Panc1 (cell line): ENCODE data around the gene MYO1A. TPM values are rescaled to one million over a fixed set of nuclear protein-coding genes. Genes with fewer than 3 reads are reported as not detected.

Experiments
- ATAC-seq: fragments of 200-7000 bp; cut with Tn5 transposase; 2 replicates; pipeline ENCODE4 v1.9.1; 2020; ENCODE audit warnings: mild to moderate bottlenecking, moderate library complexity
- BruUV-seq: library from RNA; stranded (reverse); fragments of 400-500 nt; replicated peaks from 2 replicates; lab custom pipeline; 2021; lab: Mats Ljungman, UMichigan
- CTCF ChIA-PET: fragments of 300-600 bp; sonication (Branson Sonifier 250); formaldehyde crosslinking; loops from one replicate; lab custom pipeline; 2022; ENCODE audit warnings: antibody characterized with exemption; lab: Charles Lee
- POLR2A ChIA-PET: fragments of 300-600 bp; sonication (Branson Sonifier 250); formaldehyde crosslinking; loops from one replicate; lab custom pipeline; 2022; ENCODE audit warnings: antibody characterized with exemption; lab: Charles Lee
- DNase-seq: peaks from one replicate; pipeline ENCODE4 v3.0.0-alpha.2; 2010; ENCODE audit warnings: low read depth, low spot score
- H3K27ac ChIP-seq: 2 replicates; pipeline ENCODE4 v1.5.1; 2011; ENCODE audit warnings: mild to moderate bottlenecking, low read length, inconsistent platforms
- H3K27me3 ChIP-seq: fragments of 200-500 bp; sonication (Bioruptor generic); 2 replicates; pipeline ENCODE4 v1.6.0; 2014; ENCODE audit warnings: low read length, inconsistent platforms; ENCODE audit not compliant: control insufficient read depth, insufficient read depth
- H3K36me3 ChIP-seq: fragments of 200-500 bp; sonication (Bioruptor generic); 2 replicates; pipeline ENCODE4 v1.5.1; 2014; ENCODE audit warnings: inconsistent platforms, mild to moderate bottlenecking, low read length, moderate library complexity; ENCODE audit not compliant: control insufficient read depth, insufficient read depth
- H3K4me1 ChIP-seq: 2 replicates; pipeline ENCODE4 v1.5.1; 2011; ENCODE audit warnings: inconsistent platforms, mild to moderate bottlenecking, low read length, moderate library complexity; ENCODE audit not compliant: control insufficient read depth, insufficient read depth
- H3K4me3 ChIP-seq, 2 experiments: 2 replicates each; pipeline ENCODE4 v1.5.1; 2011 to 2012; ENCODE audit warnings: low read depth in 2 of 2, low read length in 2 of 2, mild to moderate bottlenecking in 2 of 2, inconsistent platforms in 1 of 2, moderate library complexity in 1 of 2
- H3K9me3 ChIP-seq: fragments of 200-500 bp; sonication (Bioruptor generic); 2 replicates; pipeline ENCODE4 v1.5.1; 2014; ENCODE audit warnings: low read depth, mild to moderate bottlenecking, inconsistent platforms, low read length, moderate library complexity; ENCODE audit not compliant: control insufficient read depth, insufficient read depth
- POLR2AphosphoS5 ChIP-seq: IDR thresholded peaks from 2 replicates; pipeline ENCODE4 v1.6.1; 2012; ENCODE audit warnings: mild to moderate bottlenecking, low read depth, low read length, moderate library complexity
- SIN3A ChIP-seq: IDR thresholded peaks from 2 replicates; pipeline ENCODE4 v1.6.1; 2012; ENCODE audit warnings: low read depth, mild to moderate bottlenecking, low read length, moderate library complexity, borderline replicate concordance; ENCODE audit not compliant: insufficient read depth
- TCF7L2 ChIP-seq: IDR thresholded peaks from 2 replicates; pipeline ENCODE4 v1.6.1; 2011; ENCODE audit warnings: mild to moderate bottlenecking, low read depth, low read length, inconsistent platforms
- in situ Hi-C: cut with HindIII; loops from 2 replicates; pipeline ENCODE4 v1.10.0; 2016; ENCODE audit warnings: low sequenced_read_pairs, low pct_unique_long_range_greater_than_20kb
- intact Hi-C: fragments of 100-400 bp; cut with micrococcal nuclease; formaldehyde crosslinking; loops from one replicate; pipeline ENCODE4 v1.10.0; 2022; ENCODE audit not compliant: unreplicated experiment
- total RNA-seq: library from RNA; stranded (reverse); gene quantifications from one replicate; pipeline ENCODE4 v1.2.1, GENCODE V29; 2021; ENCODE audit not compliant: unreplicated experiment
- TF ChIP-seq, protein P1 (sequence below), 2 experiments: IDR thresholded peaks; 2 replicates each; pipeline ENCODE4 v1.6.1; 2011 to 2012; ENCODE audit warnings: low read depth in 2 of 2, control low read depth in 1 of 2, low read length in 1 of 2, mild to moderate bottlenecking in 1 of 2, moderate library complexity in 1 of 2; ENCODE audit not compliant: insufficient read depth in 1 of 2
- TF ChIP-seq, protein P2 (sequence below): fragments of 450-650 bp; IDR thresholded peaks from 2 replicates; pipeline ENCODE4 v1.5.1; 2017; ENCODE audit warnings: mild to moderate bottlenecking

The MYO1A gene
- total RNA-seq, 1 experiment from 2014 or later = not detected

DNA sequence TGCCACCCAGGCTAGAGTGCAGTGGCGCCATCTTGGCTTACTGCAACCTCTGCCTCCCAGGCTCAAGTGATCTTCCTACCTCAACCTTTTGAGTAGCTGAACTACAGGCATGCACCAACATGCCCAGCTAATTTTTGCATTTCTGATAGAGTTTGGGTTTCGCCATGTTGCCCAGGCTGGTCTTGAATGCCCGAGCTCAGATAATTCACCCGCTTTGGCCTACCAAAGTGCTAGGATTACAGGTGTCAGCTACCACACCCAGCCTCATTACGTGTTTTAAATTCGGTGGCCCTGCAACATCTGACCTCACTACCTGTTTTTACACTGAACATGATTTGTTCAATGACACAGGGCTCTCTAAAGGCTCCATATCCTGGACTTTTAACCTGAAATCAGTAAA is 69.7 kb downstream of the MYO1A start:
- TF ChIP-seq, protein P1, sequence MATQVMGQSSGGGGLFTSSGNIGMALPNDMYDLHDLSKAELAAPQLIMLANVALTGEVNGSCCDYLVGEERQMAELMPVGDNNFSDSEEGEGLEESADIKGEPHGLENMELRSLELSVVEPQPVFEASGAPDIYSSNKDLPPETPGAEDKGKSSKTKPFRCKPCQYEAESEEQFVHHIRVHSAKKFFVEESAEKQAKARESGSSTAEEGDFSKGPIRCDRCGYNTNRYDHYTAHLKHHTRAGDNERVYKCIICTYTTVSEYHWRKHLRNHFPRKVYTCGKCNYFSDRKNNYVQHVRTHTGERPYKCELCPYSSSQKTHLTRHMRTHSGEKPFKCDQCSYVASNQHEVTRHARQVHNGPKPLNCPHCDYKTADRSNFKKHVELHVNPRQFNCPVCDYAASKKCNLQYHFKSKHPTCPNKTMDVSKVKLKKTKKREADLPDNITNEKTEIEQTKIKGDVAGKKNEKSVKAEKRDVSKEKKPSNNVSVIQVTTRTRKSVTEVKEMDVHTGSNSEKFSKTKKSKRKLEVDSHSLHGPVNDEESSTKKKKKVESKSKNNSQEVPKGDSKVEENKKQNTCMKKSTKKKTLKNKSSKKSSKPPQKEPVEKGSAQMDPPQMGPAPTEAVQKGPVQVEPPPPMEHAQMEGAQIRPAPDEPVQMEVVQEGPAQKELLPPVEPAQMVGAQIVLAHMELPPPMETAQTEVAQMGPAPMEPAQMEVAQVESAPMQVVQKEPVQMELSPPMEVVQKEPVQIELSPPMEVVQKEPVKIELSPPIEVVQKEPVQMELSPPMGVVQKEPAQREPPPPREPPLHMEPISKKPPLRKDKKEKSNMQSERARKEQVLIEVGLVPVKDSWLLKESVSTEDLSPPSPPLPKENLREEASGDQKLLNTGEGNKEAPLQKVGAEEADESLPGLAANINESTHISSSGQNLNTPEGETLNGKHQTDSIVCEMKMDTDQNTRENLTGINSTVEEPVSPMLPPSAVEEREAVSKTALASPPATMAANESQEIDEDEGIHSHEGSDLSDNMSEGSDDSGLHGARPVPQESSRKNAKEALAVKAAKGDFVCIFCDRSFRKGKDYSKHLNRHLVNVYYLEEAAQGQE (IDR thresholded peaks at IDR 0.05; ENCODE audit: insufficient read depth in 1 of 2, low read depth in 2 of 2, low read length in 1 of 2) = no peak
- TF ChIP-seq, protein P2, sequence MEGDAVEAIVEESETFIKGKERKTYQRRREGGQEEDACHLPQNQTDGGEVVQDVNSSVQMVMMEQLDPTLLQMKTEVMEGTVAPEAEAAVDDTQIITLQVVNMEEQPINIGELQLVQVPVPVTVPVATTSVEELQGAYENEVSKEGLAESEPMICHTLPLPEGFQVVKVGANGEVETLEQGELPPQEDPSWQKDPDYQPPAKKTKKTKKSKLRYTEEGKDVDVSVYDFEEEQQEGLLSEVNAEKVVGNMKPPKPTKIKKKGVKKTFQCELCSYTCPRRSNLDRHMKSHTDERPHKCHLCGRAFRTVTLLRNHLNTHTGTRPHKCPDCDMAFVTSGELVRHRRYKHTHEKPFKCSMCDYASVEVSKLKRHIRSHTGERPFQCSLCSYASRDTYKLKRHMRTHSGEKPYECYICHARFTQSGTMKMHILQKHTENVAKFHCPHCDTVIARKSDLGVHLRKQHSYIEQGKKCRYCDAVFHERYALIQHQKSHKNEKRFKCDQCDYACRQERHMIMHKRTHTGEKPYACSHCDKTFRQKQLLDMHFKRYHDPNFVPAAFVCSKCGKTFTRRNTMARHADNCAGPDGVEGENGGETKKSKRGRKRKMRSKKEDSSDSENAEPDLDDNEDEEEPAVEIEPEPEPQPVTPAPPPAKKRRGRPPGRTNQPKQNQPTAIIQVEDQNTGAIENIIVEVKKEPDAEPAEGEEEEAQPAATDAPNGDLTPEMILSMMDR = no peak
- no peak for TF ChIP-seq POLR2AphosphoS5
- Histone ChIP-seq H3K4me3 (no peak overlapping the region), H3K4me1 (no peaks in the 10 kb centered on the region), H3K9me3 (no peaks in the 10 kb centered on the region), H3K36me3 (no peaks in the 10 kb centered on the region), H3K27me3 (no peaks in the 10 kb centered on the region), H3K27ac (no peak overlapping the region)
- no TSS peak for BruUV-seq
- DNase-seq = no peak
- CTCF ChIA-PET = no interaction called here
- no peak for ATAC-seq
- POLR2A ChIA-PET = no interaction called here
- intact Hi-C loops (no loop called here), in situ Hi-C loops (no loop called here)

DNA sequence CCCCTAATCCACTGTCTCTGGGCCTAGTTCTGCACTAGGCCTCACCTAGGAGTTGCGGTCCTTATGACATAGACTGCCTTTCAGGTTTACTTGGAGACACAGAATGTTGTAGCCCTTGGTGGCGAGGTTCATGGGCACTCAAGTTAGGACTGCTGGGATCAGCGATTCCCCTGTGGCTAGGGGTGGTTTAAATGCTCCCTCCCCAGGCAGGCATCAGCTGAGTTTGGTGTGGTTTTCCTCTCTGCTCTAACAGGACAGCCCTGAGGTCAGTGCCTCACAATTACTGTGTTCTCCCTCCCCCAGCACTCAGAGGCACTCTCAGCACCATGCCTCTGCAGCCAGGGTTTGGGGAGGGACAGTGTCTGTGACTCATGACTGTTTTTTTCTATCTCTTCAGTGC is 70.3 kb downstream of the MYO1A start:
- no peak for ATAC-seq

More for the DNA sequence above, 70.3 kb downstream of the MYO1A start:
- intact Hi-C loops (no loop called here), in situ Hi-C loops (no loop called here)
- no TSS peak for BruUV-seq
- Histone ChIP-seq H3K27ac (no peak overlapping the region), H3K27me3 (no peaks in the 10 kb centered on the region), H3K36me3 (no peaks in the 10 kb centered on the region), H3K9me3 (no peaks in the 10 kb centered on the region), H3K4me1 (no peaks in the 10 kb centered on the region), H3K4me3 (no peak overlapping the region)
- TF ChIP-seq, protein P2 = no peak
- TF ChIP-seq, protein P1 (IDR thresholded peaks at IDR 0.05; ENCODE audit: insufficient read depth in 1 of 2, low read depth in 2 of 2, low read length in 1 of 2) = no peak
- TF ChIP-seq POLR2AphosphoS5 (no peak), SIN3A (no peak), TCF7L2 (no peak)
- POLR2A ChIA-PET = no interaction called here
- CTCF ChIA-PET = no interaction called here
- no peak for DNase-seq

Other genes with a start within 250 kb of the MYO1A start
- gene SDR9C7, start 115.7 kb downstream of the MYO1A start, total RNA-seq = not detected
- gene RDH16, start 92.5 kb downstream of the MYO1A start, total RNA-seq = 0.08 TPM
- gene ZBTB39, start 43.6 kb downstream of the MYO1A start, total RNA-seq = 5.8 TPM
- not detected for gene TAC3, start 33.6 kb downstream of the MYO1A start, total RNA-seq
- 46.9 TPM for gene NEMP1, start 28.7 kb upstream of the MYO1A start, total RNA-seq
- 13.9 TPM for gene NAB2, start 39.0 kb upstream of the MYO1A start, total RNA-seq
- gene STAT6, start 61.2 kb upstream of the MYO1A start, total RNA-seq = 52.3 TPM
- gene LRP1, start 78.4 kb upstream of the MYO1A start, total RNA-seq = 9.0 TPM
- gene LRP1-AS, start 97.5 kb upstream of the MYO1A start, total RNA-seq = not detected
- gene NXPH4, start 166.7 kb upstream of the MYO1A start, total RNA-seq = 2.1 TPM
- gene SHMT2, start 179.6 kb upstream of the MYO1A start, total RNA-seq = 67.1 TPM
- 0.87 TPM for gene STAC3, start 201.1 kb upstream of the MYO1A start, total RNA-seq